OCI-LY7 (cell line): Measurements from ENCODE around the gene MITD1. TPM values are rescaled to one million over a fixed set of nuclear protein-coding genes. Genes with fewer than 3 reads are reported as not detected.

Experiments used
- BruUV-seq: library from RNA; stranded (reverse); fragments of 400-500 nt; replicated peaks from 2 replicates; lab custom pipeline; 2021; lab: Mats Ljungman, UMichigan
- CTCF ChIA-PET: fragments of 300-600 bp; sonication (Branson Sonifier 250); formaldehyde crosslinking; loops from one replicate; lab custom pipeline; 2022; ENCODE audit warnings: antibody characterized with exemption; ENCODE audit not compliant: unreplicated experiment; lab: Charles Lee
- POLR2A ChIA-PET: fragments of 300-600 bp; sonication (Branson Sonifier 250); formaldehyde crosslinking; loops from one replicate; lab custom pipeline; 2022; ENCODE audit warnings: antibody characterized with exemption; lab: Charles Lee
- DNase-seq: peaks from one replicate; pipeline ENCODE4 v3.0.0-alpha.2; 2015; ENCODE audit warnings: low spot score
- H2AFZ ChIP-seq: fragments of 200-600 bp; sonication (generic), shearing (Covaris generic); 2 replicates; pipeline ENCODE4 v1.6.1; 2014; ENCODE audit warnings: mild to moderate bottlenecking, antibody characterized with exemption, low read length, moderate library complexity
- H3K27ac ChIP-seq: fragments of 200-600 bp; sonication (generic); 2 replicates; pipeline ENCODE4 v1.5.1; 2014; ENCODE audit warnings: mixed run types, low read depth, mild to moderate bottlenecking, moderate library complexity, low read length, inconsistent platforms; ENCODE audit not compliant: poor library complexity, severe bottlenecking
- H3K36me3 ChIP-seq: fragments of 200-600 bp; sonication (generic); 2 replicates; pipeline ENCODE4 v1.6.1; 2014; ENCODE audit warnings: mild to moderate bottlenecking, antibody characterized with exemption, low read length, moderate library complexity, mixed read lengths; ENCODE audit not compliant: insufficient read depth
- H3K4me1 ChIP-seq: fragments of 200-600 bp; sonication (generic); 2 replicates; pipeline ENCODE4 v1.5.1; 2014; ENCODE audit warnings: mild to moderate bottlenecking, low read length; ENCODE audit not compliant: insufficient read depth, poor library complexity, severe bottlenecking
- H3K4me2 ChIP-seq: fragments of 200-600 bp; sonication (generic); 2 replicates; pipeline ENCODE4 v1.6.1; 2014; ENCODE audit warnings: mild to moderate bottlenecking, low read length
- H3K4me3 ChIP-seq: fragments of 200-600 bp; sonication (generic); 2 replicates; pipeline ENCODE4 v1.5.1; 2014; ENCODE audit warnings: mild to moderate bottlenecking, low read depth, low read length; ENCODE audit not compliant: poor library complexity, severe bottlenecking
- H3K79me2 ChIP-seq: fragments of 200-600 bp; sonication (generic); 2 replicates; pipeline ENCODE4 v1.6.1; 2016; ENCODE audit warnings: low read depth, mild to moderate bottlenecking, low read length, moderate library complexity, mixed read lengths; ENCODE audit not compliant: insufficient read depth
- H3K9me2 ChIP-seq: fragments of 200-600 bp; sonication (generic); 2 replicates; pipeline ENCODE4 v1.6.1; 2016; ENCODE audit warnings: mild to moderate bottlenecking, low read length, mixed read lengths; ENCODE audit not compliant: insufficient read depth
- H3K9me3 ChIP-seq: fragments of 200-600 bp; sonication (generic); 2 replicates; pipeline ENCODE4 v1.6.1; 2014; ENCODE audit warnings: mild to moderate bottlenecking, mixed run types, low read length, mixed read lengths
- H4K20me1 ChIP-seq: fragments of 200-600 bp; sonication (generic); 2 replicates; pipeline ENCODE4 v1.6.1; 2014; ENCODE audit warnings: mild to moderate bottlenecking, antibody characterized with exemption, low read length, moderate library complexity, mixed read lengths; ENCODE audit not compliant: insufficient read depth
- CTCF ChIP-seq: fragments of 200-600 bp; sonication (generic); conservative IDR thresholded peaks from 2 replicates; pipeline ENCODE4 v1.5.1; 2014; ENCODE audit warnings: mild to moderate bottlenecking, antibody characterized with exemption, low read length, moderate library complexity, mixed read lengths
- EZH2phosphoT487 ChIP-seq: fragments of 200-600 bp; sonication (generic); IDR thresholded peaks from 2 replicates; pipeline ENCODE4 v1.6.1; 2018; ENCODE audit warnings: low read depth, borderline replicate concordance, mild to moderate bottlenecking, mixed run types, antibody characterized with exemption, low read length, moderate library complexity, mixed read lengths
- intact Hi-C: fragments of 100-400 bp; cut with micrococcal nuclease; formaldehyde crosslinking; loops from one replicate; pipeline ENCODE4 v1.10.0; 2022; ENCODE audit not compliant: unreplicated experiment
- small RNA-seq: library from RNA; depleted of rRNA; stranded (forward); fragments of <200 nt; gene quantifications from one replicate; pipeline ENCODE3, GENCODE V24; 2014
- total RNA-seq, 2 experiments: library from RNA; depleted of rRNA in 1 of 2; stranded (reverse); fragments of >200 nt in 1 of 2; shearing (Covaris generic) in 1 of 2; gene quantifications; 2 replicates each; pipeline ENCODE4 v1.2.3, GENCODE V29; 2014 to 2022

Gene MITD1
- total RNA-seq, 2 experiments from 2014 or later = 34.2 to 35.9 TPM

DNA sequence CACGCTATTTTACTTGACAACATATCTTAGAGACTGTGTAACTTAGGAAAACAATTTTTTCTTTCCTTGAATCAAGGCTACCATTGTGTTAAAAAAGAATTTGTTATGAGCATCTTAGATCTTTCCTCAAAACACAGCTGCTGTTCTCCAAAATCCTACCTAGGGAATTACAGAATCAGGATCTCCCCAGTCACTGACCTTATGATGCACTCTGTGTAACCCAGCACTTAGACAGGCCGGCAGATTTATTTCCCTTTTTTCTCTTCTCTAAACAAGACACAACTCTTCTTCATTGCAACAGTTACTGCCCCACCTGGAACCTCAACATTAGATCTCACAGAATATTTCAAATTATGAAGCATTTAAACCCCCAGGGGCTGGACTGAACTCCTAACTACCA, 52.9 kb downstream of the MITD1 start:
- TF ChIP-seq EZH2phosphoT487 (no peak), CTCF (no peak)
- Histone ChIP-seq H3K4me1 (no peaks in the 10 kb centered on the region), H2AFZ (no peak overlapping the region), H3K4me2 (no peak overlapping the region), H3K9me2 (no peaks in the 10 kb centered on the region), H3K9me3 (no peaks in the 10 kb centered on the region), H3K4me3 (no peak overlapping the region), H3K79me2 (no peaks in the 10 kb centered on the region), H4K20me1 (no peaks in the 10 kb centered on the region), H3K36me3 (no peaks in the 10 kb centered on the region), H3K27ac (no peak overlapping the region)
- ChIA-PET POLR2A (interaction anchor here (0.6 kb wide), 1 partner anchor 304 kb away, joined by 3 read pairs; no protein-coding TSS in a partner anchor), CTCF (no interaction called here)
- BruUV-seq = no TSS peak
- no peak for DNase-seq
- intact Hi-C loops = no loop called here

Small RNAs within 50 kb of the gene (small RNA-seq; reads per million reads assigned to genes)
- gene AC092587.1 = not detected

Other genes starting within 250 kb of the MITD1 start
- gene CRACDL, start 244.8 kb downstream of the MITD1 start, total RNA-seq (2014; rRNA removed; shearing (Covaris generic)) = 0.03 TPM in 1 of 2 replicates, not detected in the other
- gene CRACDL, start 244.8 kb downstream of the MITD1 start, total RNA-seq (2022) = 0.13 and 0.59 TPM in 2 replicates
- gene C2orf15, start 39.4 kb downstream of the MITD1 start, total RNA-seq (2014; rRNA removed; shearing (Covaris generic)) = 0.25 and 0.31 TPM in 2 replicates
- 1.3 and 2.1 TPM in 2 replicates for gene C2orf15, start 39.4 kb downstream of the MITD1 start, total RNA-seq (2022)
- 3.8 and 13.3 TPM in 2 replicates for gene TSGA10, start 26.1 kb downstream of the MITD1 start, total RNA-seq (2014; rRNA removed; shearing (Covaris generic))
- gene TSGA10, start 26.1 kb downstream of the MITD1 start, total RNA-seq (2022) = 10.8 and 14.1 TPM in 2 replicates
- 7.9 and 12.5 TPM in 2 replicates for gene LIPT1, start 26.1 kb downstream of the MITD1 start, total RNA-seq (2014; rRNA removed; shearing (Covaris generic))
- 11.9 and 12.7 TPM in 2 replicates for gene LIPT1, start 26.1 kb downstream of the MITD1 start, total RNA-seq (2022)
- gene MRPL30, start 126 bp upstream of the MITD1 start, total RNA-seq (2014; rRNA removed; shearing (Covaris generic)) = 27.7 and 30.9 TPM in 2 replicates
- gene MRPL30, start 126 bp upstream of the MITD1 start, total RNA-seq (2022) = 28.8 and 31.4 TPM in 2 replicates
- gene LYG2, start 74.6 kb upstream of the MITD1 start, total RNA-seq (2014; rRNA removed; shearing (Covaris generic)) = not detected in 2 replicates
- gene LYG2, start 74.6 kb upstream of the MITD1 start, total RNA-seq (2022) = not detected in 2 replicates
- gene LYG1, start 120.1 kb upstream of the MITD1 start, total RNA-seq (2014; rRNA removed; shearing (Covaris generic)) = 2.7 and 3.0 TPM in 2 replicates
- gene LYG1, start 120.1 kb upstream of the MITD1 start, total RNA-seq (2022) = 1.8 and 2.2 TPM in 2 replicates
- 22.3 and 31.7 TPM in 2 replicates for gene TXNDC9, start 155.3 kb upstream of the MITD1 start, total RNA-seq (2014; rRNA removed; shearing (Covaris generic))
- 28.5 and 31.5 TPM in 2 replicates for gene TXNDC9, start 155.3 kb upstream of the MITD1 start, total RNA-seq (2022)
- 19.9 and 28.7 TPM in 2 replicates for gene EIF5B, start 156.3 kb upstream of the MITD1 start, total RNA-seq (2014; rRNA removed; shearing (Covaris generic))
- gene EIF5B, start 156.3 kb upstream of the MITD1 start, total RNA-seq (2022) = 53.1 and 54.8 TPM in 2 replicates